PC-9 (cell line): ENCODE measurements around the gene DPYSL4.

ENCODE experiments used
- EZH2 ChIP-seq: fragments of 200-600 bp; sonication (generic); IDR thresholded peaks from 2 replicates; pipeline ENCODE4 v1.8.0; 2017; ENCODE audit warnings: antibody characterized with exemption, low read depth
- TF ChIP-seq, protein P1 (sequence below): fragments of 200-600 bp; sonication (generic); conservative IDR thresholded peaks from 2 replicates; pipeline ENCODE4 v1.6.1; 2017; ENCODE audit warnings: mixed run types, antibody characterized with exemption, mild to moderate bottlenecking, moderate library complexity

DNA sequence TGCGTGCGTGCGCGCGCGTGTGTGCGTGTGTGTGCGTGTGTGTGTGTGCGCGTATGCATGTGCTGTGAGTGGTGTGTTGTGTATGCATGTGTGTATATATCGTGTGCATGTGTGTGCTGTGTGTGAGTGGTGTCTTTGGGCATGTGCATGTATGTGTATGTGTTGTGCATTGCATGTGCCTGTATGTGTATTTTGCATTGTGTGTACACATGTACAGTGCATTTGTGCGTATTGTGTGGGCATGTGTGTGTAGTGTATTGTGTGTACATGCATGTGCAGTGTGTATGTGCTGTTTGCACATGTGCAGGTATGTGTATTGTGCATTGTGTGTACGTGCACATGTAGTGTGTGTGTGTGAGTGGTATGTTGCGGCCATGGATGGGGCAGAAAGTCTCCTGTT, 6.0 kb upstream of the DPYSL4 start:
- TF ChIP-seq, protein P1, sequence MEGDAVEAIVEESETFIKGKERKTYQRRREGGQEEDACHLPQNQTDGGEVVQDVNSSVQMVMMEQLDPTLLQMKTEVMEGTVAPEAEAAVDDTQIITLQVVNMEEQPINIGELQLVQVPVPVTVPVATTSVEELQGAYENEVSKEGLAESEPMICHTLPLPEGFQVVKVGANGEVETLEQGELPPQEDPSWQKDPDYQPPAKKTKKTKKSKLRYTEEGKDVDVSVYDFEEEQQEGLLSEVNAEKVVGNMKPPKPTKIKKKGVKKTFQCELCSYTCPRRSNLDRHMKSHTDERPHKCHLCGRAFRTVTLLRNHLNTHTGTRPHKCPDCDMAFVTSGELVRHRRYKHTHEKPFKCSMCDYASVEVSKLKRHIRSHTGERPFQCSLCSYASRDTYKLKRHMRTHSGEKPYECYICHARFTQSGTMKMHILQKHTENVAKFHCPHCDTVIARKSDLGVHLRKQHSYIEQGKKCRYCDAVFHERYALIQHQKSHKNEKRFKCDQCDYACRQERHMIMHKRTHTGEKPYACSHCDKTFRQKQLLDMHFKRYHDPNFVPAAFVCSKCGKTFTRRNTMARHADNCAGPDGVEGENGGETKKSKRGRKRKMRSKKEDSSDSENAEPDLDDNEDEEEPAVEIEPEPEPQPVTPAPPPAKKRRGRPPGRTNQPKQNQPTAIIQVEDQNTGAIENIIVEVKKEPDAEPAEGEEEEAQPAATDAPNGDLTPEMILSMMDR: no peak
- TF ChIP-seq EZH2: no peak
